HepG2 (cell line): Measurements from ENCODE around the gene ZDHHC7. TPM values are rescaled to one million over a fixed set of nuclear protein-coding genes. Genes with fewer than 3 reads are reported as not detected.

Source experiments
- ATAC-seq: fragments of 200-7000 bp; cut with Tn5 transposase; 3 replicates; pipeline ENCODE4 v1.9.1; 2020; ENCODE audit warnings: mild to moderate bottlenecking, moderate library complexity
- BruUV-seq: library from RNA; stranded (reverse); fragments of 400-500 nt; replicated peaks from 2 replicates; lab custom pipeline; 2021; lab: Mats Ljungman, UMichigan
- CTCF ChIA-PET: fragments of 300-600 bp; formaldehyde crosslinking; extraction: SDS; loops from one replicate; lab custom pipeline; 2021; ENCODE audit warnings: low total read pairs, inconsistent platforms, low intra/inter-chr PET ratio; lab: Yijun Ruan, JAX
- POLR2A ChIA-PET: fragments of 350-600 bp; sonication (Branson Sonifier 250); formaldehyde crosslinking; loops from one replicate; lab custom pipeline; 2020; ENCODE audit warnings: antibody characterized with exemption, inconsistent platforms; lab: Yijun Ruan, JAX
- DNase-seq: peaks from one replicate; pipeline ENCODE4 v3.0.0-alpha.2; 2015; ENCODE audit warnings: low spot score
- FAIRE-seq: peaks from 3 replicates; lab custom pipeline; 2011; peaks lifted over from hg19 to GRCh38; lab: Jason Lieb, UNC
- H2AFZ ChIP-seq: one replicate; pipeline ENCODE4 v1.6.1; 2011; ENCODE audit warnings: low read length, inconsistent platforms
- H3K27ac ChIP-seq: fragments of 300-600 bp; 3 replicates; pipeline ENCODE4 v1.8.0; 2011; ENCODE audit warnings: mixed run types, mild to moderate bottlenecking, mixed read lengths, low read length, inconsistent platforms; ENCODE audit not compliant: insufficient read depth; ENCODE audit errors: extremely low read length
- H3K27me3 ChIP-seq, 2 experiments: fragments of 200-600 bp in 1 of 2; 2 replicates in 1 of 2; 3 replicates in 1 of 2; pipeline versions ENCODE4 v1.6.0 to v1.8.0; 2011; ENCODE audit warnings: low read length in 2 of 2, mild to moderate bottlenecking in 2 of 2, moderate library complexity in 2 of 2, inconsistent platforms in 1 of 2; ENCODE audit not compliant: insufficient read depth in 2 of 2, control insufficient read depth in 1 of 2
- H3K36me3 ChIP-seq, 2 experiments: fragments of 200-600 bp in 1 of 2; replicated peaks in 1 of 2; 2 replicates in 1 of 2; 3 replicates in 1 of 2; pipeline versions ENCODE4 v1.5.1 to v1.8.0; 2011; ENCODE audit warnings: low read length in 2 of 2, inconsistent platforms in 1 of 2; ENCODE audit not compliant: insufficient read depth in 2 of 2, control insufficient read depth in 1 of 2
- H3K4me1 ChIP-seq: 2 replicates; pipeline ENCODE4 v1.5.1; 2012; ENCODE audit warnings: low read length, inconsistent platforms; ENCODE audit not compliant: insufficient read depth
- H3K4me2 ChIP-seq: 2 replicates; pipeline ENCODE4 v1.6.0; 2011; ENCODE audit warnings: low read depth, low read length, inconsistent platforms
- H3K4me3 ChIP-seq, 3 experiments: fragments of 200-600 bp in 1 of 3; sonication (generic), shearing (Covaris generic) in 1 of 3; replicated peaks in 1 of 3; 2 replicates each; pipeline ENCODE4 v1.5.1; 2011 to 2016; ENCODE audit warnings: low read length in 3 of 3, inconsistent platforms in 2 of 3, low read depth in 2 of 3, mild to moderate bottlenecking in 2 of 3, control low read depth in 1 of 3, mixed read lengths in 1 of 3; ENCODE audit not compliant: insufficient read depth in 1 of 3
- H3K79me2 ChIP-seq: one replicate; pipeline ENCODE4 v1.6.1; 2011; ENCODE audit warnings: low read length, inconsistent platforms; ENCODE audit not compliant: insufficient read depth
- H3K9ac ChIP-seq: 2 replicates; pipeline ENCODE4 v1.6.0; 2011; ENCODE audit warnings: mild to moderate bottlenecking, low read depth, low read length, inconsistent platforms; ENCODE audit not compliant: insufficient read depth
- H3K9me3 ChIP-seq: 2 replicates; pipeline ENCODE4 v1.5.1; 2012; ENCODE audit warnings: mild to moderate bottlenecking, low read length
- H4K20me1 ChIP-seq: 2 replicates; pipeline ENCODE4 v1.6.0; 2011; ENCODE audit warnings: inconsistent platforms, mild to moderate bottlenecking, low read length, moderate library complexity; ENCODE audit not compliant: insufficient read depth
- ATRX ChIP-seq: sonication (generic); formaldehyde crosslinking; IDR thresholded peaks from 2 replicates; pipeline ENCODE4 v1.4.0; 2020; ENCODE audit warnings: missing genetic modification reagents, borderline replicate concordance
- CEBPB ChIP-seq: IDR thresholded peaks from 2 replicates; pipeline ENCODE4 v1.6.1; 2011; ENCODE audit warnings: low read depth, low read length, improper control_type of control experiment, borderline replicate concordance
- CEBPG ChIP-seq: IDR thresholded peaks from 2 replicates; pipeline ENCODE4 v1.6.1; 2016
- NFRKB ChIP-seq: fragments of 450-650 bp; IDR thresholded peaks from 2 replicates; pipeline ENCODE4 v1.6.1; 2017
- SP4 ChIP-seq: sonication (generic); formaldehyde crosslinking; IDR thresholded peaks from 2 replicates; pipeline ENCODE4 v1.8.1; 2023; ENCODE audit warnings: mild to moderate bottlenecking, missing genetic modification reagents
- ZNF12 ChIP-seq: sonication (generic); formaldehyde crosslinking; IDR thresholded peaks from 2 replicates; pipeline ENCODE4 v1.5.0; 2020; ENCODE audit warnings: missing genetic modification reagents
- ZNF121 ChIP-seq: sonication (generic); formaldehyde crosslinking; IDR thresholded peaks from 2 replicates; pipeline ENCODE4 v1.5.0; 2020; ENCODE audit warnings: mild to moderate bottlenecking, missing genetic modification reagents
- ZNF724P ChIP-seq: sonication (generic); formaldehyde crosslinking; IDR thresholded peaks from 2 replicates; pipeline ENCODE4 v1.8.0; 2022; ENCODE audit warnings: missing genetic modification reagents, borderline replicate concordance
- ZNF883 ChIP-seq: sonication (generic); formaldehyde crosslinking; IDR thresholded peaks from 2 replicates; pipeline ENCODE4 v1.5.1; 2020; ENCODE audit warnings: mild to moderate bottlenecking, missing genetic modification reagents; ENCODE audit errors: not compliant biosample characterization
- WGBS: methylation state at CpG from one replicate; pipeline ENCODE4 v1.1.6; 2017; ENCODE audit warnings: low lambda C conversion rate; 5-methylcytosine and 5-hydroxymethylcytosine counted together
- in situ Hi-C: cut with HindIII; loops from 2 replicates; pipeline ENCODE4 v1.10.0; 2017; ENCODE audit warnings: low pct_unique_long_range_greater_than_20kb; ENCODE audit not compliant: extremely low pct_ligation_motif_present
- intact Hi-C: fragments of 100-400 bp; cut with micrococcal nuclease; formaldehyde crosslinking; loops from one replicate; pipeline ENCODE4 v1.10.0; 2022; ENCODE audit not compliant: unreplicated experiment
- polyA plus RNA-seq, 8 experiments: library from polyadenylated mRNA; depleted of rRNA in 3 of 8; stranded (reverse) in 7 of 8; unstranded in 1 of 8; fragments of >200 nt; fragmentation: Illumina TruSeq in 4 of 8; extraction: Trizol in 4 of 8; gene quantifications; 2 replicates each; pipeline versions ENCODE4 v1.2.1 to v1.2.3, GENCODE V29; 2011 to 2016; ENCODE audit warnings: low read depth in 4 of 8, missing spikeins in 1 of 8, mixed read lengths in 1 of 8; ENCODE audit not compliant: insufficient read depth in 1 of 8
- total RNA-seq, 5 experiments: library from RNA; depleted of rRNA; stranded (reverse); fragments of >200 nt; fragmentation: Illumina TruSeq; extraction: Trizol; gene quantifications; 2 replicates each; pipeline ENCODE4 v1.2.3, GENCODE V29; 2016; ENCODE audit warnings: low read depth in 1 of 5

Gene ZDHHC7
- total and polyA plus RNA-seq, 2 of the 13 experiments (the other 11 are each of a cell fraction or from before 2014, with no cell fraction given) = 46.8 to 67.6 TPM

- TF ChIP-seq ZNF724P (CRISPR knock-in tag) = 0 out of 2 replicates have a peak, but pooled peaks have one; percentile 48
Observed at GRCh38 chr16:85008271-85008670, 3.1 kb downstream of the ZDHHC7 start (continued).

- no peak for FAIRE-seq
- H4K20me1 ChIP-seq = peaks cover 21% of the 10 kb centered on the region; the same call in 1 of the 2 replicates
- CTCF ChIA-PET = no interaction called here
- no peak for ATAC-seq
- H3K27me3 ChIP-seq = no peaks in the 10 kb centered on the region; a peak in 1 of 5 replicates
- peaks cover 5 to 7% of the 10 kb centered on the region in 2 experiments; a peak in 4 of 5 replicates for H3K36me3 ChIP-seq
- peaks cover 79% of the 10 kb centered on the region for H3K79me2 ChIP-seq
- TF ChIP-seq SP4 (CRISPR knock-in tag) = no peak
- peak; percentile 82 for TF ChIP-seq ZNF121 (CRISPR knock-in tag)
- TF ChIP-seq ZNF12 (CRISPR knock-in tag) = no peak
- TF ChIP-seq ZNF883 (CRISPR knock-in tag) = no peak
- peaks cover 82% of the 10 kb centered on the region for H3K4me1 ChIP-seq
- no peak for DNase-seq
- H3K9me3 ChIP-seq = no peaks in the 10 kb centered on the region
- in situ Hi-C loops = no loop called here
- H3K27ac ChIP-seq = no peak overlapping the region
- POLR2A ChIA-PET = interaction anchor here (1.2 kb wide), 1 partner anchor 9 kb away, joined by 3 read pairs; no protein-coding TSS in a partner anchor
- no TSS peak for BruUV-seq
- intact Hi-C loops = no loop called here
- H3K4me3 ChIP-seq = no peak overlapping the region
- H3K4me2 ChIP-seq = 0 out of 2 replicates have a peak overlapping the region, but pooled peaks have one; percentile 15
- H3K9ac ChIP-seq = no peak overlapping the region
- 96% methylated on average over 7 of the region's 7 CpGs for WGBS
- no peak overlapping the region for H2AFZ ChIP-seq
Observed at GRCh38 chr16:85007496-85008214, 3.7 kb downstream of the ZDHHC7 start.

DNA sequence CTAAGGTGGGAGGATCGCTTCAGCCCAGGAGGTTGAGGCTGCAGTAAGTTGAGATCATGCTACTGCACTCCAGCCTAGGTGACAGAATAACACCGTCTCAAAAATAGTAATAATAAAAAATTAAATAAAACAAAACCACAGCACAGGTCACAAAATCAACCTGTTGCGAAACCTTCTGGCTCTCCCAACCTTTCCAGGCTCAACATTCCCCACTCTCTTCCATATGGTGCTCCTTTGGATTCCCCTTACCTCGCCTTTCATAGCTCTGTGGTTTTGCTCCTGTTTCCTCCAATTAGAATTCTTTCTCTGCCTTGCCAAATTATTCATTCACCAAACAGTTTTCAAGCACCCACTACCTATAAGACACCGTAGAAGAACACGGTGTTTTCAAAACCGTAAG, 4.7 kb downstream of the ZDHHC7 start:
- DNase-seq = no peak
- Histone ChIP-seq H4K20me1 (peaks cover 21% of the 10 kb centered on the region; the same call in 1 of the 2 replicates), H3K27ac (no peak overlapping the region), H3K9me3 (no peaks in the 10 kb centered on the region), H3K4me2 (no peak overlapping the region), H3K9ac (no peak overlapping the region), H3K36me3 (peaks cover 5 to 7% of the 10 kb centered on the region in 2 experiments; a peak in 4 of 5 replicates), H2AFZ (no peak overlapping the region), H3K79me2 (peaks cover 89% of the 10 kb centered on the region), H3K27me3 (no peaks in the 10 kb centered on the region; a peak in 1 of 5 replicates), H3K4me1 (peaks cover 84% of the 10 kb centered on the region), H3K4me3 (no peak overlapping the region)
- POLR2A ChIA-PET = interaction anchor here (1.5 to 2.1 kb wide), 2 partner anchors 12 to 31 kb away, joined by 3 to 9 read pairs; no protein-coding TSS in a partner anchor
- TF ChIP-seq CEBPG (CRISPR knock-in tag) (peak; percentile 39; the same call in 1 of the 2 replicates), ATRX (CRISPR knock-in tag) (no peak), NFRKB (no peak), CEBPB (peak; percentile 78)
- no TSS peak for BruUV-seq
- WGBS = 96% methylated on average over 7 of the region's 7 CpGs
- no peak for FAIRE-seq
- in situ Hi-C loops (no loop called here), intact Hi-C loops (no loop called here)
- CTCF ChIA-PET = no interaction called here
- ATAC-seq = no peak
